ENCODE results near the gene RADIL. TPM values are rescaled to one million over a fixed set of nuclear protein-coding genes. Genes with fewer than 3 reads are reported as not detected.

The RADIL gene
- total RNA-seq, 4 donors from 2014 or later = 2.1 to 6.8 (median 3.6) TPM

DNA sequence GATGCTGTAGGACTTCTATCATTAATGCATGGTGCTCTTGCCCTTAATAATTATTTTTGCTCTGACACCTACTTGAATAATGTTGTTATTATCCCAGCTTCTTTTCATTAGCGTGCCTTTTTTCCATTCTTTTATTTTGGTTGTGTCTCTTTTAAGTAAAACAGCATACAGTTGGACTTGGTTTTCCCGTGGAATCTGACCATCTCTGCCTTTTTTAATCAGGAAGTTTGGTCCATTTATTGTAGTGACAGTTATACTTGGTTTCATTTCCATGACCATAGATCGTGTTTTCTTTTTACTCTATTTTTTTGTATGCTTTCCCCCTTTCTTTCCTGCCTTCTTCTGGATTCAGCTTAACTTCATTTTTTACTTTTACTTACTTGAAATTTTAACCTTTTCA, 26.3 kb downstream of the RADIL start:
- no peak for DNase-seq (ENCODE audit: low spot score in 2 of 2)
- TF ChIP-seq POLR2A (IDR thresholded peaks at IDR 0.05) (no peak), EP300 (IDR thresholded peaks at IDR 0.05) (no peak), POLR2AphosphoS5 (IDR thresholded peaks at IDR 0.05) (no peak)
- TF ChIP-seq, protein P1, sequence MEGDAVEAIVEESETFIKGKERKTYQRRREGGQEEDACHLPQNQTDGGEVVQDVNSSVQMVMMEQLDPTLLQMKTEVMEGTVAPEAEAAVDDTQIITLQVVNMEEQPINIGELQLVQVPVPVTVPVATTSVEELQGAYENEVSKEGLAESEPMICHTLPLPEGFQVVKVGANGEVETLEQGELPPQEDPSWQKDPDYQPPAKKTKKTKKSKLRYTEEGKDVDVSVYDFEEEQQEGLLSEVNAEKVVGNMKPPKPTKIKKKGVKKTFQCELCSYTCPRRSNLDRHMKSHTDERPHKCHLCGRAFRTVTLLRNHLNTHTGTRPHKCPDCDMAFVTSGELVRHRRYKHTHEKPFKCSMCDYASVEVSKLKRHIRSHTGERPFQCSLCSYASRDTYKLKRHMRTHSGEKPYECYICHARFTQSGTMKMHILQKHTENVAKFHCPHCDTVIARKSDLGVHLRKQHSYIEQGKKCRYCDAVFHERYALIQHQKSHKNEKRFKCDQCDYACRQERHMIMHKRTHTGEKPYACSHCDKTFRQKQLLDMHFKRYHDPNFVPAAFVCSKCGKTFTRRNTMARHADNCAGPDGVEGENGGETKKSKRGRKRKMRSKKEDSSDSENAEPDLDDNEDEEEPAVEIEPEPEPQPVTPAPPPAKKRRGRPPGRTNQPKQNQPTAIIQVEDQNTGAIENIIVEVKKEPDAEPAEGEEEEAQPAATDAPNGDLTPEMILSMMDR (IDR thresholded peaks at IDR 0.05) = no peak
- Histone ChIP-seq H3K4me1 (no peaks in the 10 kb centered on the region), H3K36me3 (no peaks in the 10 kb centered on the region), H3K4me3 (no peak overlapping the region), H3K27me3 (peaks cover 8% of the 10 kb centered on the region), H3K27ac (no peak overlapping the region), H3K9me3 (no peaks in the 10 kb centered on the region)
- WGBS = 89% methylated on average over 3 of the region's 3 CpGs

DNA sequence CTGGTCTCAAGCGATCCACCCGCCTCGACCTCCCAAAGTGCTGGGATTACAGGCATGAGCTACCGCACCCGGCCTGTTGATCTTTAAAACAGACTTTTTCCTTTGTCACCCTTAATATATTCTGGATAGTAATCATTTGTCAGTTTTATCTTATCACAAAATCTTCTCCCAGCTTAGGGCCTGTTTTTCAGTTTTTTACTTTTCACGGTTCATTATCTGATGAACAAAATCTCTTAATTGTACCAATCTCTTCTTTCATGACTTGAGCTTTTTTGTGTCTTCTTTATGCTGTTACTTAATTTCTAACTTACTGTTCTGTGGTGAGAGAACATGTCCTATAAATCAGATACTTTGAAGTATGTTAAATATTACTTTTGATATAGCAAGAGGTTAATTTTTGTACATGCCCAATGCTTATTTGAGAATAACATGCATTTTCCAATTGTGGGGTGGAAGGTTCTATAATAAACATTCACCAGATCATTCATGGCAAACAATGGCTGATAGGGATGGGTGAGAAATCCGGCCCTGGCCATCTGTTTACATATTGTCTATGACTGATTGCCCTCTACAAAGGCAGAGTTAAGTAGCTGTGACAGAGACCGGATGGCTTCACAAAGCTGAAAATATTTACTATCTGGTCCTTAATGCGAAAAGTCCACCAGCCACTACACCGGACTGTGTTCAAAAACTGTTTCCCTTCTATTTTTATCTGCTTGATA, 27.0 kb downstream of the RADIL start:
- H3K27ac ChIP-seq = no peak overlapping the region
- TF ChIP-seq, protein P1 (IDR thresholded peaks at IDR 0.05) = no peak
- no peak for TF ChIP-seq POLR2A (IDR thresholded peaks at IDR 0.05)
- TF ChIP-seq EP300 (IDR thresholded peaks at IDR 0.05) = no peak
- TF ChIP-seq POLR2AphosphoS5 (IDR thresholded peaks at IDR 0.05) = no peak
- 84% methylated on average over 10 of the region's 10 CpGs for WGBS
- H3K4me3 ChIP-seq = no peak overlapping the region
- no peaks in the 10 kb centered on the region for H3K9me3 ChIP-seq
- no peaks in the 10 kb centered on the region for H3K4me1 ChIP-seq
- no peaks in the 10 kb centered on the region for H3K36me3 ChIP-seq
- no peak for DNase-seq (ENCODE audit: low spot score in 2 of 2)
- H3K27me3 ChIP-seq = peaks cover 2% of the 10 kb centered on the region

DNA sequence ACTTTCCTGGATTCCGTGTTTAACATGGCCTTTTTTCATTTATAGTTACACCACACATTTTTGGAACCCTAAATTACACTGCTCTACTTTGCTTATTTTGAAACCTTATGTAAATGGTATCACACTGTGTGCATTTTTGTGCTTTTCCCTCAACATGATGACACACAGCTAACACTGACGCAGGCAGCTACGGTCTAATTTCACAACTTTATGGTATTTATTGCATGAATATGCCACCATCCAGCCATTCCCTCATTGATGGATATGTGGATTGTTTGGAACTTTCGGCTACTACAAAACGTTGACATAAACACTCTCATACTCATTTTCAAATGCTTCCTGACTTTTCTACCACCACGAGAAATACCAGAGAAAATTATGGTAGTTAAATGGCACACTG, 28.6 kb downstream of the RADIL start:
- Histone ChIP-seq H3K27me3 (no peaks in the 10 kb centered on the region), H3K4me1 (no peaks in the 10 kb centered on the region), H3K9me3 (no peaks in the 10 kb centered on the region), H3K4me3 (no peak overlapping the region), H3K36me3 (no peaks in the 10 kb centered on the region), H3K27ac (no peak overlapping the region)
- WGBS = 88% methylated on average over 6 of the region's 6 CpGs
- DNase-seq (ENCODE audit: low spot score in 2 of 2) = peak in 1 of 2 donors; percentile 6
- TF ChIP-seq, protein P1 (IDR thresholded peaks at IDR 0.05) = no peak
- no peak for TF ChIP-seq POLR2AphosphoS5 (IDR thresholded peaks at IDR 0.05)

DNA sequence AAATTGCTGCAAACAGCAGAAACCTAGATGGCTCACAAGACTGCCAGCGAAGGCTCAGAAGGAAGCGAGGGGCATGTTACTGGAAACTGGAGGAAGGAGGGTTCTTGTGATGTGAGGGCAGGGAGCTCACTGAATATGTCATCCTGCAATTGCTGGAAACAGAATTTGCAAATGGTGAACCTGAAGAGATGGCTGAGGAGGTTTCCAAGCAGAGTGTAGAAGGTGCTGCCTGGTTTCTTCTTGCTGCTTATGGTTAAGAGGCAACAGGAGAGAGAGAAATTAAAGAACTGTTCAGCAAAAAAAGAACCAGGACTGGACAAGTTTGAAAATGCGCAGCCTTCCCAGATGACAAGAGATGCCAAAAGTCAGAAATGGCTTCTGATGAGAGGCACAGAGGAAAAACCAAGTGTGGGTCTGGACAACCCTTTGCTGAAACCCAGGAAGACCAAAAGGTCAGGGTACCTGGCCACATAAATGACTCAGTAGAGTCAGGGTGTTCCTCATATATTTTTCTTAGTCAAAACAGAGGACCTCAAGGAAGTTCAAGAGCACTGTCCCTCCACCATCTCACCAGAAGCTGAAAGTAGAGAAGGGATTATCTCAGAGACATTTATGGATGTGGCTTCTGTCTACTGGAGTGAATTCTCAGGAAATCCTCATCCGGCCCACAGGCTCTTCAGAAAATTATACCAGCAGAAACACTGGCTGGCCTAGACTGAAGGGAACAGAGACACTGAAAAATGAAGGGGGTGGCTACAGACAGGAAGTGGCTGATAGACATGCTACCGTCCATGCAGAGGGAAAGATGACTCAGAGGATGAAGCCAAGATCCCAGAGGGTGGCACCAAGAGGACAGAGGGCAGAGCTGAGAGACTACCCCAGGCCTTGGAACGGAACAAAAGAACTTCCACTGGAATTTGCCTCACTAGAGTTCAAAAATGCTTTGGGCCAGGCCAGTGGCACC, 31.8 kb downstream of the RADIL start:
- H3K27ac ChIP-seq = no peak overlapping the region
- H3K27me3 ChIP-seq = no peaks in the 10 kb centered on the region
- no peak overlapping the region for H3K4me3 ChIP-seq
- H3K36me3 ChIP-seq = no peaks in the 10 kb centered on the region
- H3K4me1 ChIP-seq = no peaks in the 10 kb centered on the region
- no peaks in the 10 kb centered on the region for H3K9me3 ChIP-seq
- TF ChIP-seq POLR2AphosphoS5 (IDR thresholded peaks at IDR 0.05) = no peak
- DNase-seq (ENCODE audit: low spot score in 2 of 2) = peak in 1 of 2 donors; percentile 31
- 84% methylated on average over 6 of the region's 6 CpGs for WGBS

DNA sequence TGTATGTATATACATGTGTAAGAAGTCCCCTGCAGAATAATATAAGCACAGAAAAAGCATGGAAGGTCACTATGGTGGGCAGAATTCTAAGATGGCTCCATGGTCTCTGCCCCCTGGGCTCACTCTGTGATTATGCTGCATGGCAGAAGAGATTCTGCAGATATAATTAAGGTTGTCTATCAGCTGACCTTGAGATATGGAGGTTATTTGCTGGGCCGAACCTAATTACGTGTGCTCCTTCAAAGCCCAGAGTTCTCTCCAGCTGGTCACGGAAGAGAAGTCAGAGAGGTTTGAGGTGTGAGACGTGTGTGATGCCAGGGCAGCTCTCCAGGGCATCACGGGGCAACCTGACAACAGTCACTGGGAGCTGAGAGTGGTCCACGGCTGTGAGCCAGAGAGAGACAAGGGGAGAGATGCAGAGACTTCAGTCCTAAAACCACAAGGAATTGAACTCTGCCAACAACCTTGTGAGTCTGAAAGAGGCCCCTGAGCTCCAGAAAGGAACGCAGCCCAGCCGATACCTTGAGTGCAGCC, 33.2 kb downstream of the RADIL start:
- no peaks in the 10 kb centered on the region for H3K36me3 ChIP-seq
- no peak for TF ChIP-seq POLR2A (IDR thresholded peaks at IDR 0.05)
- TF ChIP-seq, protein P1 (IDR thresholded peaks at IDR 0.05) = no peak
- no peak for TF ChIP-seq POLR2AphosphoS5 (IDR thresholded peaks at IDR 0.05)
- no peak for TF ChIP-seq EP300 (IDR thresholded peaks at IDR 0.05)
- H3K4me1 ChIP-seq = no peaks in the 10 kb centered on the region
- WGBS = 94% methylated on average over 8 of the region's 8 CpGs
- DNase-seq (ENCODE audit: low spot score in 2 of 2) = peak in 1 of 2 donors; percentile 62
- no peaks in the 10 kb centered on the region for H3K9me3 ChIP-seq
- H3K27me3 ChIP-seq = no peaks in the 10 kb centered on the region
- H3K4me3 ChIP-seq = no peak overlapping the region
- no peak overlapping the region for H3K27ac ChIP-seq
